Activated CD4-positive, CD25-positive, alpha-beta regulatory T cell treated with anti-CD3 and anti-CD28 coated beads, Interleukin-2, amount 50 U/mL, for 72 hours (primary cell): Measurements from ENCODE around the gene PRR5L.

Experiments used
- DNase-seq: peaks from one replicate; pipeline ENCODE4 v3.0.0; 2021

The PRR5L gene, protein sequence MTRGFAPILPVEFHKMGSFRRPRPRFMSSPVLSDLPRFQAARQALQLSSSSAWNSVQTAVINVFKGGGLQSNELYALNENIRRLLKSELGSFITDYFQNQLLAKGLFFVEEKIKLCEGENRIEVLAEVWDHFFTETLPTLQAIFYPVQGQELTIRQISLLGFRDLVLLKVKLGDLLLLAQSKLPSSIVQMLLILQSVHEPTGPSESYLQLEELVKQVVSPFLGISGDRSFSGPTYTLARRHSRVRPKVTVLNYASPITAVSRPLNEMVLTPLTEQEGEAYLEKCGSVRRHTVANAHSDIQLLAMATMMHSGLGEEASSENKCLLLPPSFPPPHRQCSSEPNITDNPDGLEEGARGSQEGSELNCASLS

DNA sequence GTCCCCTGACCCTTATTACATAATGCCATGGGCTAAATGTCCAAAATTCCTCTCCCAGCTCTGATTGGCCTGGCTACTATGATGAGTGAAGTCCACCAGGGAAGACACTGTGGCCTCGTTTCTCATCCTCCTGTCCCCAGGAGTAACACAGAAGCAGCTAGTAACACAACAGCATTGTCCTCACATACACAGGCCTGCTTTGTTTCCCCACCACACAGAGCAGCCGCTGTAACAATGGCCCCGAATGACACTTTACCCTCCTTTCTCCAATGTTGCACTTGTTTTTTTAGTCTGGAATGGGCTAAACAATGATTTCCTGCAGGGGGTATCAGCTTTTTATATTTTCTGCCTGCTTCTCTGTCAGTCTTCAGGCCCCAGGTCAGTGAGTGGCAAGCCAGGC lies at the start of gene PRR5L:
TSS of gene PRR5L (plus strand) at position 363 of the 400 bp plus-strand sequence. CDS start 104,834 bp downstream, outside the sequence.
- DNase-seq = no peak

DNA sequence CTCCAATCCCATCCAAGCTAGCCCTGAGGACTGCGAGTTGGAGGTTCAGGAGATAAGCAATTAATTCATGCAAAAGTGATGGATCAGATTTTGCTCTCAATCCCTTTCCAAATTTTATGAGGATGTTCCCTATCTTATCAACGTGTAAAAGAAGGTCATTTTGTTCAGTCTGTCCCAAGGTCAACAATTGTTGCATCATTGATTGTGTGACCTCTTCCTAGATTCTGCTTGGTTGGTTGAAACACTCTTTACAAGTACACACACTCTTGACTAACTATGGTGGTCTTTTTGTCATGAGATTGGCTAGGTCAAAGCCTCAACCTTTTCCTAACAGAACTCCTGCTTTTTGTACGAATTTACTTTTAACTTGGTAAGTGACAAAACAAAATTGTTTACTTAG lies 48.6 kb upstream of the PRR5L start:
- DNase-seq = no peak

DNA sequence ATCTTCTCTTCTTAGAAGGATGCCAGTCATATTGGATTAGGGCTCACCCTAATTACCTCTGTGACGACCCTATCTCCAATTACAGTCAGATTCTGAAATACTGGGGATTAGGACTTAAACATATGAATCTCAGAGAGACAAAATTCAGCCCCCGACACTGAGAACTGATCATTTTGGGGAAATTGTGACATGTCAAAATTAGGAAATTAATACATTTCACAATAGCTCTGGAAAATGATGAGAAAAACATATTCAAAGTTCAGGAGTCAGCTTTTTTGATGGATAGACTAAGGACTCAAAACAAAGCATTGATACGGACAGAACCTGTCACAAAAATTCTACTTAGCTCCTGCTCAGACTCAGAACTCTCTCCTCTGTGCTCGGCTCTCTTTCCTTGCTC lies 47.7 kb upstream of the PRR5L start:
- no peak for DNase-seq

DNA sequence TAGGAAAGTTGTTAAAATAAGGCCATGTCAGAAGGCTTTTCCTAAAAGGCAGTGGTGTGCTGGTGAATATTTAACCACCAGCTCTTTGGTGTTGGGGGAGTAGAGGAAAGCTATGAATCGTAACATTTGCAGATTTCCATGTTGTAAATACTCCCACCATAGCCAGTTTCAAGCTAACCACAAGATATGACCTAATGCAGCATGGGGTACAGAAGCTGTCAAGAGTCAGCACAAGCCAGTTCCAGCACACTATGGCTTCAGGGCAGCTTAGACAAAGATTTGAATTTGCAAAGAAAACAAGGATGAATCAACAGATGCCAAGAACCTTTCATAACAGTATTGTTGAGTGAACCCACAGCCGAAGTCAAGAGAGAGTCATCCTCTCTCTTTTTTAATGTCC lies 46.8 kb upstream of the PRR5L start:
- no peak for DNase-seq

DNA sequence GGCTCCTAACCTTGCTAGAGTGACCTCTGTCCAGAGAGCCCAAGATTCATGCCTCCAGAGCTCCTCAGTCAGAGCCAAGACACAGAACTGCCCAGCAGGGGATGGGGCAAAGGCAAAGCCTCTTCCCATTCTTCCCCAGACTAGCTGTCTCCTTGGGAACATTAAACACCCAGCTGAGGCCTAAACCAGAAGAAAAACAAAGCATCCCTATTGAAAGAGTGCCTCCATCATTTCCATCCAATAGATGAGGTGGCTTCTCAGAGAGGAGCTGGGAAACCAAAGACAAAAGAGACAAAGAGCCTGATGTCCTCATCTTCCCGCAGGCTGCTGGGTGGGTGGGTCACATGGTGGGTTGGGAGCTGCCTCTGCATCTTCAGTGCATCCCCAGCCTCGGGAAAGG lies 44.3 kb upstream of the PRR5L start:
- DNase-seq = no peak

DNA sequence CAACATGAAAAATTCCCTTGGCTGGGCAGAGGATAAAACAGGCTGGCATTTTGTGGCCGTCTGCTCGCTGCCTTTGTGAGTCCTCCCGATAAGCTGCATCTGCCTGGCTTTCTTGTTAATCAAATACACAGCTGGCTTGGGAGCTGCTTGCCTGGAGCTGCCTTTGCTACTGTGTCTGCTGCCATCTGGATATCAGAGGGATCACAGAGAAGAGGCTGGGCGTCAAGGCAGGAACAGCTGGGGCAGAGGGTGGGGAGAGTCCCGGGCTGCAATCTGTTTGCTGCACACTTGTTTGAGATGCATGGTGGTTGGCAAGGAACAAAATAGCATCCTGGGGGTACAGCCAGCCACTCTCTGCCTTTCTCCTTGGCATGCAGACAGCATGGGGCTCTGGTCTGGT lies 42.9 kb upstream of the PRR5L start:
- DNase-seq = no peak

DNA sequence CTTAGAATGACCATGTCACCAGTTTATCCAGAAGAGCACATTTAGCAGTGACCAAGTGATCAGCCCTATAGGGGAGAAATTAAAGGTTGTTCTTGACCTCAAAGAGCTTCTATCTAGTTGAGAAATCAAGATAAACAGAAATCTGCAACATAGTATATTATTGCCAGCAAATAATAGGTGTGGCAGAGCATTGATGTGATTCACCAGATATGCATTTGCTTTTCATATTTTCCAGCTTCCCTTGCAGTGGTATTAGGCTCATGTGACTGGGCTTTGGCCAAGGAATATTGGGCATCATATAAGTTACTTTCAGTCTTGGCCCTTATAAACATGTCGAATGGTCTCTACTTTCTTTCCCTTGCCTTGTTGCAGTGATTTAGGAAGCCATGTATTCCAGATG lies 41.4 kb upstream of the PRR5L start:
- DNase-seq = no peak

DNA sequence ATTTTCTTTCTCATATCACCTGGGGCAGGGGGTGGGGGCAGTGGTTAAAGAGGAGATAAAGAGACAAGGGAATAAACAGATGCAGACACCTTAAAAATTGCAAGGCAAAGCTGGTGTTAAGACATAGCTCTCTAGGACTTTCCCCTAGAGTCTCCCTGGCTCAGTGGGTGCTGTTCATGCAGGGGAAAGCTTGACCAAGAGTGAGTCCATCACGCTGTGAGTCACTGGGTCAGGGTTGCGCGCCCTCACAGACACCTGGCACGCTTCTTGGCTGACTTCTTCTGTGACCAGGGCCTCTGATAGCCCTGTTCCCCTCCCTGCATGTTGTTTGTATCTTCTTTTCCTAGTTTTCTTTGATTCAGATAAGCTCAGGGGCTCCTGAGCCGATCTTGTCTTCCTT lies 38.7 kb upstream of the PRR5L start:
- DNase-seq = no peak

DNA sequence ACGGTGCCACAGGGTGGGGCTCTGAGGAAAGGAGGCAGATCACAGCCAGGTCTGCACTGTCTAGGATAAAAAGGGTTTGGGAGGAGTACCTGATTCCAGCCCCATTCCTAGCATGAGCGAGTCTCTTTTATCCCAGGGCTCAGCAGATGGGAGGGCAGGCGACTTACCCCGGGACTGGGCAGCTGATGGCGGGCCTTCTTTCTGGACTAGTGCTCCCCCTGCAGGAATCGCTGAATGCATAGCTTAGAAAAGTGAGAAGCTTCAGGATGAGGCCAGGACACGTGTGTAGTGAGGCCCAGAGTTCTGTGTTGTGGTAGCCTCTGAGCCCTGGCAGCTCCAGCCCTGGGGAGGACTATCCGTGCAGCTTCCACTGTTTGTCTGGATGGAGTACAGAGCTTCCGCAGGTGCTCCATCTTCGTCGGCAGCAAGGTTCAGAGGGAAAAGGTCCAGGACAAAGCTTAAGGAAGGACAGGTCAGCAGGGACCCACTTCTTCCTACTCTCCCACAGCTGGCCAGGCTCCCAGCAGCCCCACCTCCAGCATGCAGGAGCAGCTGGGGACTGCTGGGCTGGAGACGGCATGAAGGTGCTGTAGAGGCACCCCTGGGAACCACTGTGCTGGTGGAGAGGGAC lies 37.2 kb upstream of the PRR5L start:
- DNase-seq = no peak

DNA sequence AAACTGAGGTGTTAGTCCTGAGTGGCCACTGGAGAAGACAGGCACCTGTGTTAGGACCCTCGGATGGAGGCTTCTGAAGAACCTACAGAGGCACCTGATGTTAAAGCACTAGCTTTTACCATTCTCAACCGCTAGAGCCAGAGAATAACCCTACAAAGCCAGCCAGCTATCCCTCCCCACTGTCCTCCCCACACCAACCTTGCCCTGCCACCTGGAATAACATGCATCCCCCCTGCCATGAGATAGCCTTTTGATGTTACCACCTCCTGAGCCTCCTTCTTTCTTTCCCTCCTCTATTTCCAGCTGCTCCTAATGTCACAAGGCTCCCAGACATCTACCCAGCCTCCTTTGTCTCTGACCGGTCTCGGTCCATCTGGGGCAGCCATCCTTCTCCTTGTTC lies 35.0 kb upstream of the PRR5L start:
- no peak for DNase-seq

DNA sequence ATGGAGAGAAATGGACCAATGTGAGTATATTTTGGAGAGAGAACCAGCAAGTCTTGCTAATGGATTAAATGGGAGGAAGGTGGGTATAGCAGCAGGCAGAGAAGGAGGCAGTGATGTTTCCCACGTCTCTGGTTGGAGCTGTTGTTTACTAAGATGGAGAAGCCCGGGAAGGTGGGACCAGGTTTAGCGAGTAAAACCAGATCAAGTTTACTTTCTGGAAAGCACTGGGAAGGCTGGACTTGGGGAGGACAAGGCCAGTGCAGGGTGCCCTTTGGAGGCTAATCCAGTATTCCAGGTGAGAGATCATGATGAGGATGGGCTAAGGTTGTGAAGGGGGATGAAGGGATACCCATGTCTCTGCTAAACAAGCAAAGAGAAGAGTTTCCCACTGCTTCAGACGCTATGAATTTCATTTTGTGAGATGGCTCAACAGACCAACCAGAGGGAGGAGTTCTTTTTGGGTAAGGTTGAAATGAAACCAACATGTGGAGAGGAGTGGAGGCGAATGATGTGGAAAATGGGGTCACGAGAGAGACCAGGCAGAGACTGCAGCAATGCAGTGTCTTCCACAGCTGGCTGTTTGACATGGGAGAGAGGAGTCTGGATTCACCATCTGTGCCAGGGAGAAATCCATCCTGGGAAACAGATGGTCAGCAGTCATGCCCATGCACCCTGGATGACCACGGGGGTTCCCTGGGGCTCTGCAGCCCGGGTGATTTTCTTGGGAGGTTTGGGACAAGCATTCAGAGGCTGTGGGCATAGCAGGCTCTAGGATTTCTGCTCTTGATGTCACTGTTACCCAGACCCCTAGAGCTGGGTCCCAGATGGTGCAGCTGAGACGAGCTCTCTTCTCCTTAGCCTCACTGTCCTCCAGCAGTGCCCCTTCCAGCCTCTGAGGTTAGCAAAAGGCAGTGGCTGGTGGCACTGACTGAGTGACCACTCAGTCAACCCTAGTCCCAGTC lies 31.8 kb upstream of the PRR5L start:
- DNase-seq = no peak

DNA sequence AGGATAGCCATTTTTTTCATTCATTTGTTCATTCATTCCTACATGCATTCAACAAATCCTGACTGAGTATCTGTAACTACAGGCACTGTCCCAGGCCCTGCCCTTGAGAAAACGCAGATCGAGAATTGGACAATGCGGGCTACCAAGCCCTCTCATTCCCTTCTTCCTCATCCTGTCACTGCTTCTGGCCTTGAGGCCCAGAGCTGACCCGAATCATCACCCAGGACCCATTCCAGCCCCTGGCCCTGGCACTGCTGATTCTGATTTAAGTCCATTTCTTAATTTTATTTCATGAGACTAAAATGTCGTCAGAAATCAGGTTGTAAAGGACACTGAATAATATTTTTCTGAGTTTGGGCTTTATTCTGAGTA lies 31.1 kb upstream of the PRR5L start:
- DNase-seq = no peak

DNA sequence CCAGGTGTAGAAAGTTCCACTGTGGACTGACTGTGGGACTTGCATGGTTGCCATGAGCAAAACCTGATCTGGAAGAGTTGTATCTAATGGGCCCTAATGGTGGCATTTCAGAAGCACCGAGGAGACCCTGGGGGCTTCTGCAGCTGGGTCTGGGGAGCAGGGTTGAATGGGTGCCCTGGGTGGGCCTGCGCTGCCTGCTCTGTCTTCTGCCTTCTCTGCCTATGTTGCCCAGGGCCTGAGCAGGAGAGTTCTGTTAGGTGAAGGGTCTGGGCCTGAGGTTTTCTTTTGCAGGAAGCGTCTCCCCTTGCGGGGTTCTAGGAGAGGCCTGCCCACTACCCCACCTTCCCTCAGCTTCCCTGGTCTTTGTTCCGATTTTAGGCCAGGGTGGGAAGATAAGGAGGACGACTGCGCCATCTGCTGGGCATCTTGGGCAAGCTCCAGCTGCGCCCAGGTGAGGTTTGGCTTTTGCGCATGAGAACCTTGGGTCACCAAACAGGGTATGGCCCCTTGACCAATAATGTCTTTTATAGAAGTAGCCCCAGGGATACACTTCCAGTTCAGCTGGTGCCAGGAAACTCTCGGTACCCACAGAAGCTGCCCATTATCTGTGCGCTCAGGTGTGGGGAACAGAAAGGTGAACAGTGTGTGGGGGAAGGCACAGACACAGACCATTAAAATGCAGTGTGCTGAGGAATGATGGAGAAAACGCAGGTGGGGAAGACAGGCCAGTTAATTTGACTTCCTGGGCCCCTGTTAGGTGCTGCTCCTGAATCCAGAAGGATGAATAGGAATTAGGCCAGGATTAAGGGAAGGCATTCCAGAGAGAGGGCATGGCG lies 30.1 kb upstream of the PRR5L start:
- DNase-seq = peak; percentile 64

DNA sequence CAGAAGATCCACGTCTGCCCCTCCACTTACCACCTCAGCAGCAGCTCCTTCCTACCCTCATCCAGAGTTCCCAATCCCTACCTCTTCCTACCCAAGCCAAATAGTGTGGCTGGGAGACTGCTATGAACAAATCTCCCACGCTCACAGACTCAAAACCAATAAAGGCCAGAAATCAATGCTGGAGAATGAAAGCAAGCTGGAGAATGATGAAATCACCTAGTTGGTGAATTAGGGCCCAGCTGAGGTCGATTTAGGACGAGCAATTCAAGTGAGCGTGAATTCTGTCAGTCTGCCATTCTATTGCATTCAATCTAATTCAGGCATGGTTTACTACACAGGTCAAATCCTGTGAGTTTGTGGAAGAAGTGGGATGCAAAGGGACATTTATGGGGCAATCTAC lies 29.3 kb upstream of the PRR5L start:
- no peak for DNase-seq

DNA sequence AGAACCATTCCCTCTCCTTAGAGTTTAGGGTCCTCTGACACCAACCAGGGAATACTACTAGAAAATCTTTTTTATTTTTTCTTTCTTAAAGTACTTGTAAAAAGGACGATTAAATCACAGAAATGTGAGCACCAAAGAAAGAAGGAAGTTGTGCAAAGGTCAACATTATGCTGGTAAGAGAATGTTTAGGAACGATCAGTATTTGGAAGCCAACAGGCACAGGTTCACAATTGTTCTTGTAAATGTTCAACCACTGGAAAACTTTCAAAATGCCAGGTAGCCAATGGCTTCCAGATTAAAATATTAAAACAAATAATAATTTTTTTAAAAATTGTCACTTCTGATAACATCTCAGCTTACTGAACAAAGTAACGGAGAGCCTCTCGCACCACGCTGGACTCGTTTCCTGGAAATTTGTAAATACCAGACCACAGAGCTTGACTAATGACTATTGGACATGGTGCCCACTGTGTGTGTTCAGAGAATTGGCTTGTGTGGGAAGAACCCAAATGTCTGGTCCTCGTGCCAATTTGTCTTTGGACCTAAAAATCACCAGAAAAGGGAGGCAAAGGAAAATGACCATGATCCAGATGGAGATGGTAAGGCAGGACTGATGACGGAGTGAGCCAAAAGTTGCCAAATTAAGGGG lies 27.6 kb upstream of the PRR5L start:
- DNase-seq = no peak

DNA sequence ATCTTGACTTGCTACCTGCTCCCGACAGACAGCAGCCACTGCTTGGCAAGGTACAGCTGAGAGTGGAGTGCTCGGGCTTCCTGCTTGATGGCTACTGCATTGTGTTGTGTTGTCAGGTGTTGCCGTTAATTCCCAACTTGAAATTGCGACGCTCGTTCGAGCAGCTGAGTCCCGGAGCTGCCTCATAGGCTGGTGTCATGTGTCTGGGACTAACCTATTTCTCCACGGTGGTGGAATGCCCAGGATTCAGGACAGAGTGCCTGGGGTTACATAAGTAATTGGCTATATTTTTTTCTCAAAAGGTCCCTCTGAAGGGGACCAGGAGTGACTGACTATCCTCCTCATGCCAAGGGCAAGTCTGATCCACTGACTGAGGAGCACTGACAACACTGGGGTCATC lies 25.4 kb upstream of the PRR5L start:
- DNase-seq = no peak

DNA sequence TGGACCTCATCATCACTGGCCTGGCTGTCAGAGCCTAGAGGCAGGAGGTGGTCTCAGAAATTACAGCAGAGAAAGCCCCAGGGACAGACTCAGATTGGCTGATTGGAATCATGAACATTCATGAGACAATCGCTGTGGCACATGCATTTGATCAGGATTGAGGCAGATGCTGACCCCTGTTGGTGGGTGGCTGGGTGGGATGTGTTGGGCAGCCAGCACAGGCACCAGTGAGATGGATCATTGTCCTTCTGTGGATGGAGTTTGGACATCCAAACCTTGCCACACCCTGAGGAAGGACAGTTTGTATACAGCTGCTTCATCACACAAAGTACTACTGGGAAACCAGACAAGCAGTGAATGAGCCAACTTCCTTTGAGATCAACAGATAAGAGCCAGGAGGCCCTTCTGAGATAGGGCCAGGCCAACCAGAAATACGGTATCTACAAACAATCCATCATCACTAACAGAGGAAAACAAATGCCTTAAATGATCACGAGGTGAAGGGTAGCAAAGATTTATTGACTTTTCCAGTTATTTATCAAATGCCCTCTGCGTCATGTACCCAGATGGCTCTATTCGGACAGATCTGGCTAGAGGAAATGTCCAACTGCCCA lies 24.2 kb upstream of the PRR5L start:
- DNase-seq = no peak

DNA sequence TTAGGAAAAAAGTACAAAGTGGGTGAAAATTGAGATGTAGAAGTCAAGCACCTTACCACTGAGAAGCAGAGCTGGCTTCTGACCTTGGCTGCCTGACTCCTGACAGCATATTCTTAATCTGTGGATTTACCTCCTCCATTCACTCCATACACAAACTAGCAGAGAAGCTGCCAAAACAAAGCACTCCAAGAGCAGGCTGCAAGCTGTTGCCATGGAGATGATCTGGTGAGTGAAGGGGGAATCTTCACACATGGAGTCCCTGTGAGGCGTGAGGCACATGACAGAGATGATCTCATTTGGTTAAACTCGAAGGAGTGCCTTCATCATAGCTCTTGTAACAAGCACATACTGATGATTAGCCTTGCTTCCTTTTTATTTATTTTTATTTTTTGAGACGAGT lies 23.0 kb upstream of the PRR5L start:
- DNase-seq = no peak

DNA sequence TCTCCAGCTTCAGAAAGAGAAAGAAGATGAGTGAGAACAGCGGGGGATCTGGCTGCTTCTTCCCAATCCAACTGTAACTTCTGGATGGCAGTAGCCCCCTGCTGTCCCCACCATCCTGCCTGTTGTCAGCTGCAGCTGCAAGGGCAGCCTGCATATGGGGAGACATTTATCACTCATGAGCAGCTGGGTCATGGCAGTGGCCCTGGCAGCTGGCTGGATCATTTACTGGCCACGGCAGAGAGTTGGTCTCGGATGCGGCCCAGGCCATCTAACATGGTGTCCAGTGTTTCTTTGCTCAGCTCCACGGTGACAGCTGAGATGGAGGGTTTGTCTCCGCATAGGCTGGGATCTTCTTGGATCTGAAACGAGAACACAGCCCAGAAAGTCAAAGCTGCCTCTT lies 21.7 kb upstream of the PRR5L start:
- no peak for DNase-seq

DNA sequence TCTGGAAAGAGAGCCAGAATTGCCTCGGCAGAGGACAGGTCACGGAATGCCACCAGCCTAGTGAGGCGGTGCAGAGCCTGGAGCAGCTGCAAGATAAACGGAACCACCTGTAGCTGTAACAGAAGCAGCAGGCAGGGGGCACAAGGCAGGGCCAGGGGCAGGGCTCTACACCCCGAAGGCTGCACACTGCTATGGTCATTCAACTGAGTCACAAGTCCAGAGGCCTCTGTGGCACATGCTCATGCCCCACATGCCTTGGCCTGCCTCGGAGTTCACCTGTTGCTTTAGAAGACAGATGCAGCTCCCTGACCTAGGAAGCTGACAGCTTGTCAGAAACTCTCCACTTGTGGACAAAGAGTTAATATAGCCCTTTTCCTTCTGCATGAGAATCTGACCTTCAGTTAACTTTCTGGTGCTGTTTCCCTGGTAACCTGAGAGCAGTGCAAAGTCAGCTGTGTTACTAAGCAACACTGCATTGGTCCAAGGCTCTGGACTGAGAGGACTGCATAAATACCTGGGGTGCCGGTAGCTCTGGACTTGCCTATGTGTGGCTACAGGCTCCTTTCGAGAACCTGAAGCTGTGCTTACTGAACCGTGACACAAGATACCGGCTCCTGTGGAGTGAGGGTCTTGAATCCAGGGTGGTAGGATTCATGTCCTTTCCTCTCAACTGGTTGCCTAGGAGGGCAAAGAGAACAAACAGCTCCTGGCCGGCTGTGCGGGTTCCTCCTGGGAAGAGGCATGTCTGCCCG lies 17.4 kb upstream of the PRR5L start:
- DNase-seq = no peak

DNA sequence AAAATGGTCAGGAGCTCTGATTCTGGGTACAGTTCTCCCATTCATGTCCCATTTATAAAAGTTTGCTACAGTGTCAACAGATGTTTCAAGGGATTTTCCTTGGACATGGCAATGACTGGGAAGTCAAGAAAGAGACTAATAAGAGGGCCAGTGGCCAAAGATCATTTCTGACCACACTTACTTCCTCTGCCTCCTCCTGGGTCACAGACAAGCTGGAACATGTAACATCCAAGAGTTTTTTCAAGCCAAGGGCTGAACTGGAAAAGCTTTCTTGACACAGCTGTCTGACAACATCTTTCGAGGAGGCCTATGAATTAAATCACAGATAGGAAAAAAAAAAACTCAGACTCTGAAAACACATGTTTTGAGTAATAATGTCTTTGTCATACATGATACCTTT lies 15.6 kb upstream of the PRR5L start:
- no peak for DNase-seq
